H1 (cell line): ENCODE measurements around the gene APBB1. TPM values are rescaled to one million over a fixed set of nuclear protein-coding genes. Genes with fewer than 3 reads are reported as not detected.

Experiments
- ASH2L ChIP-seq: fragments of 200-600, 300-600 bp; sonication (generic); IDR thresholded peaks from one replicate; pipeline ENCODE4 v1.7.1; 2017; ENCODE audit warnings: low read length
- CTBP2 ChIP-seq: IDR thresholded peaks from 2 replicates; pipeline ENCODE4 v1.7.0; 2011; ENCODE audit warnings: borderline replicate concordance, mild to moderate bottlenecking, moderate library complexity, mixed read lengths, low read length; ENCODE audit not compliant: insufficient read depth, insufficient read length
- POLR2AphosphoS5 ChIP-seq: IDR thresholded peaks from 2 replicates; pipeline ENCODE4 v1.6.1; 2011; ENCODE audit warnings: low read depth, low read length
- SAP30 ChIP-seq: fragments of 300-600 bp; sonication (generic); IDR thresholded peaks from 2 replicates; pipeline ENCODE4 v1.7.1; 2012; ENCODE audit warnings: low read length, moderate library complexity, mild to moderate bottlenecking, inconsistent platforms; ENCODE audit not compliant: insufficient read depth, insufficient replicate concordance
- SP4 ChIP-seq: IDR thresholded peaks from 2 replicates; pipeline ENCODE4 v1.6.1; 2012; ENCODE audit warnings: low read length, inconsistent platforms
- TEAD4 ChIP-seq: IDR thresholded peaks from 2 replicates; pipeline ENCODE4 v1.6.1; 2012; ENCODE audit warnings: low read depth, low read length, inconsistent platforms, mixed read lengths
- polyA plus RNA-seq, 7 experiments: library from polyadenylated mRNA; depleted of rRNA in 3 of 7; stranded (reverse) in 5 of 7; unstranded in 2 of 7; fragments of >200 nt in 5 of 7; fragments of 200-250 nt in 2 of 7; gene quantifications; 1 replicate in 5 of 7; 2 replicates in 1 of 7; 4 replicates in 1 of 7; pipeline versions ENCODE4 v1.2.1 to v1.2.3, GENCODE V29; 2011 to 2013; ENCODE audit warnings: missing spikeins in 2 of 7, mixed read lengths in 2 of 7
- total RNA-seq: library from RNA; stranded (reverse); fragmentation: NEBNext Ultra II Directional; extraction: Animal tissue kit (Norgen Biotek cat#: 25700); gene quantifications from 2 replicates; pipeline ENCODE4 v1.2.1, GENCODE V29; 2021

APBB1 gene
- total and polyA plus RNA-seq, 2 of the 8 experiments (the other 6 are each of a cell fraction or from before 2014, with no cell fraction given) = 23.9 to 33.1 TPM

DNA sequence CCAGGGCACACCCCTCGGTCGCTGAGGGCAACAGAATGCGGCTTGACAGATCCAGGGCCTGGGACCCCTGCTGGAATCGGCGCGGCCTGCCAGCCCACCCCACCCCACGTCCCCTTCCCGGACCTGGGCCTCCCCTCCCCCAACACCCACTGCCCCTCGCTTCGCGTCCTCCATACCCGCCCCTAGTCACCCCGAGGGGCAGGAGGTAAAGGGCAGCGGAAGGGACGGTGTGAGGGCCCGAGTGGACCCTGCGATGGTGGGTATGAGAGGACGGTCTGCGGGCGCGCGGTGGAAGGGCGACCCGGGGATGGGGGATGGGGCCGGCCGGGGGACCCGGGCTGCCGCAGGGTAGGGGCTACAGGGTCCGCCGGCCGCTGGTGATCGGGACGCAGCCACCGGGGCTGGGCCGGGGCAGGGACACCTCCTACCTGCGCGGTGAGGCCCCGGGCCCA lies 311 bp downstream of the APBB1 start (continued):
- TF ChIP-seq CTBP2 = no peak
- peak; percentile 14 for TF ChIP-seq SAP30
- TF ChIP-seq SP4 = no peak
- no peak for TF ChIP-seq TEAD4
- TF ChIP-seq ASH2L = peak; percentile 51
- TF ChIP-seq POLR2AphosphoS5 = no peak
- TF ChIP-seq, all 59 proteins: peak for 5
